Nephron progenitor cell (in vitro differentiated cells): ENCODE results near the gene MEGF8.

Experiments
- DNase-seq: peaks from one replicate; pipeline ENCODE4 v3.0.0; 2021
- H3K27ac Mint-ChIP-seq: 2 replicates; pipeline ENCODE4 v1.8.0; 2021; ENCODE audit warnings: mild to moderate bottlenecking, moderate library complexity, mixed read lengths
- H3K27me3 Mint-ChIP-seq: 2 replicates; pipeline ENCODE4 v1.8.0; 2021; ENCODE audit warnings: mild to moderate bottlenecking, low read depth, mixed read lengths; ENCODE audit not compliant: poor library complexity
- H3K36me3 Mint-ChIP-seq: 2 replicates; pipeline ENCODE4 v1.8.0; 2021; ENCODE audit warnings: low read depth, mixed read lengths
- H3K4me1 Mint-ChIP-seq: 2 replicates; pipeline ENCODE4 v1.8.0; 2021; ENCODE audit warnings: mixed read lengths
- H3K4me3 Mint-ChIP-seq: 2 replicates; pipeline ENCODE4 v1.8.0; 2021; ENCODE audit warnings: mild to moderate bottlenecking, moderate library complexity, mixed read lengths
- H3K9me3 Mint-ChIP-seq: 2 replicates; pipeline ENCODE4 v1.8.0; 2021; ENCODE audit warnings: mild to moderate bottlenecking, moderate library complexity, mixed read lengths
- CTCF ChIP-seq: fragments of 200-600 bp; sonication (generic); IDR thresholded peaks from 2 replicates; pipeline ENCODE4 v1.5.0; 2021; ENCODE audit warnings: antibody characterized with exemption

Gene MEGF8

DNA sequence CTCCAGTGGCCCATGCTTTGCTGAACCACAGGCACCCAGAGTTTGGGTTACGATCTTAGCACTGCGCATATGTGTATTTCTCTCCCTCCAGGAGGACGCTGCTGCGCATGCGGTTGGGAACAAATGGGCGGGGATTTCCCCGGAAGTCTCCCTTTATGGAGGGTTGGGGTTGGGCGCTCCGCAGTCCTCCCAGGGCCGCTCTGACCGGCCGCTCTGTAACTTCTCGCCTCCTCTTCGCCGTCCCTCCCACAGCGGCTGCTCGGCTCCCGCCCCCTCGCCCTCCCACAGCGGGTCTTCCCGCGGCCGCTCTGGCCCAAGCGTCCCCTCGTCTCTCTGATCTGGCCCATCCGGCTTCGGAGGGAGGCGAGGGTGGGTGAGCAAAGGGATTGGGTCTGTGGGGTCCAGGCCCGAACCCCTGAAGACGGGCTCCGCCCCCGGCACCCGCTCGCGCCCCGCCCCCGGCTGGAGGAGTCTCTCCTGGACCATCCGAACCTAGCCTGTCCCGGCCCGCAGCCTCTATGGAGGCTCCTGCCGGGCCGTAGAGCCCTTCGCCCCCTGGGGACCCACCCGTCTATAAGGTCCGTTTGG, at the start of gene MEGF8:
MEGF8 (plus strand) TSS at position 328 of the 588 bp plus-strand sequence. CDS start 609 bp downstream, outside the sequence.
- Mint-ChIP-seq H3K36me3 (no peaks in the 10 kb centered on the region), H3K4me3 (peak within 1 kb of the TSS; percentile 89), H3K4me1 (peaks cover 50% of the 10 kb centered on the region), H3K27ac (no peak within 1 kb of the TSS), H3K27me3 (peaks cover 57% of the 10 kb centered on the region), H3K9me3 (no peaks in the 10 kb centered on the region)
- no peak for TF ChIP-seq CTCF
- peak; percentile 98 for DNase-seq

DNA sequence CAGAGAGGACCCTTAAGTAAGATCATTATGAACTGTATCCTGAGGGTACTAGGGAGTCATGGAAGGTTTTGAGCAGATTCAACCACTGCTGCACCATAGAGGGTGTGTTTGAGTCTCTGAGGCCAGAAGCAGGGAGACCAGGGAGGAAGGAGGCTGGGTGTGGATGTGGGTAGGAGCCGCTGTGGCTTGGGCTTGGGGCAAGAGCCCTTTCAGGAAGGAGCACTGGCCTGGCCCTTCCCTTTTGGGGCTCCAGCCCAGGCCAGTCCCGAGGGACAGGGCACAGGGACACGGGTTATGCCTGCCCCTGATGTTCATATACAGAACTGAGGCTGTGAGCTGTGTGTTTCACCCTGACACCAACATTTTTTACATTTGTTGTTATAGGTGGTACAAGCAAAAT, 49.2 kb upstream of the MEGF8 start:
- Mint-ChIP-seq H3K27ac (no peak overlapping the region), H3K9me3 (no peaks in the 10 kb centered on the region), H3K4me1 (peaks cover 31% of the 10 kb centered on the region), H3K4me3 (no peak overlapping the region), H3K27me3 (no peaks in the 10 kb centered on the region), H3K36me3 (peaks cover 14% of the 10 kb centered on the region)
- no peak for TF ChIP-seq CTCF
- no peak for DNase-seq

- H3K27me3 Mint-ChIP-seq: no peaks in the 10 kb centered on the region
- no peaks in the 10 kb centered on the region for H3K9me3 Mint-ChIP-seq
- H3K4me1 Mint-ChIP-seq: peaks cover 31% of the 10 kb centered on the region
- no peak for DNase-seq
- no peak overlapping the region for H3K27ac Mint-ChIP-seq
- no peak for TF ChIP-seq CTCF
- peaks cover 14% of the 10 kb centered on the region for H3K36me3 Mint-ChIP-seq
- H3K4me3 Mint-ChIP-seq: no peak overlapping the region
These were observed 48.6 kb upstream of the MEGF8 start for GRCh38 chr19:42276821-42277220.

DNA sequence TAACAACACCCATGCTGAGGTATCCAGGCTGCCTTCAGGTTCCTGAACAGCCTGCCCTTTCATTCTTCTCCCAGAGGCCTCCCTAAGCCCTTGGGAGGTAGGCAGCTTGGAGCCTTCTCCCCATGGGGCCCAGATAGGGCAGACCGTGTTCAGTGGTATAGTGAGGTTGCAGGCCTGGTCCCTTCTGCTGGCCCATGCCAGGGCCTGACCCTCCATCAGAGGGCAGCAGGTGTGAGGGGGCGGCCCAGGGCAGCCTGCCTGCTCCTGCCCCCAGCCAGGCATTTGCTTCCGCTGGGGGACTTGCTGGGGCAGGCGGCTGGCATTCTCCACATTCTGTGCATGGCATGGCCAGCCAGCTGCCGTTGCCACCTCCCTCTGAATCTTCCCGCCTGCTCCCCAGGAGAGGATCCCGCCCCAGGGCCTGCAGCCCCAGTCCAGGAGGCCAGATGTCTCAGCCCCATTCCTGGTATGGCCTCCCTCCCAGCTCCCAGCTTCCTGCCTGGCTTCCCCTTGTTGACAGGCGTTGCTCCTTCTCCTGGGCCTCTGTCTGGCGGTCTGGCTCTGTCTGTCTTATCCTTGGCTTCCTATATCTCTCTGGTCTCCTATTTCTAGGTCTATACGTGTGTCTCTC, 47.5 kb upstream of the MEGF8 start:
- H3K9me3 Mint-ChIP-seq: no peaks in the 10 kb centered on the region
- H3K27me3 Mint-ChIP-seq: no peaks in the 10 kb centered on the region
- H3K4me3 Mint-ChIP-seq: no peak overlapping the region
- DNase-seq: no peak
- peak overlapping the region; percentile 83 for H3K27ac Mint-ChIP-seq
- H3K4me1 Mint-ChIP-seq: peaks cover 31% of the 10 kb centered on the region
- no peak for TF ChIP-seq CTCF
- peaks cover 14% of the 10 kb centered on the region for H3K36me3 Mint-ChIP-seq

- H3K27ac Mint-ChIP-seq: peak overlapping the region; percentile 84
- peaks cover 31% of the 10 kb centered on the region for H3K4me1 Mint-ChIP-seq
- no peaks in the 10 kb centered on the region for H3K9me3 Mint-ChIP-seq
- H3K4me3 Mint-ChIP-seq: peak overlapping the region; percentile 93
- TF ChIP-seq CTCF: no peak
- H3K27me3 Mint-ChIP-seq: no peaks in the 10 kb centered on the region
- peaks cover 14% of the 10 kb centered on the region for H3K36me3 Mint-ChIP-seq
- DNase-seq: no peak
These were observed 46.8 kb upstream of the MEGF8 start for GRCh38 chr19:42278452-42279154.
